DOHH2 (cell line): Measurements from ENCODE around the gene OCA2.

Experiments
- CTCF ChIP-seq: fragments of 200-600 bp; sonication (generic); IDR thresholded peaks from one replicate; pipeline ENCODE4 v1.5.1; 2014; ENCODE audit warnings: antibody characterized with exemption, mild to moderate bottlenecking, low read depth, low read length; ENCODE audit not compliant: poor library complexity, severe bottlenecking
- EZH2phosphoT487 ChIP-seq: fragments of 200-600 bp; sonication (generic); IDR thresholded peaks from 2 replicates; pipeline ENCODE4 v1.6.1; 2017; ENCODE audit warnings: borderline replicate concordance, mild to moderate bottlenecking, antibody characterized with exemption, low read length, moderate library complexity, mixed read lengths

- TF ChIP-seq CTCF (no peak), EZH2phosphoT487 (no peak)
Observed at GRCh38 chr15:28115871-28116270, 16.8 kb upstream of the OCA2 start.
